NCI-H748 treated with DMSO at 0.1 percent for 48 hours (cell line): Measurements from ENCODE around the gene PLA2G12A.
A peak's percentile ranks its signal among the peaks of the same experiment; 100 is the strongest.
"Not testable (repeated sequence)": the region's sequence is repeated elsewhere in the genome, so short reads cannot be mapped to it uniquely, and the experiment has no call there.

Experiments used
- DNase-seq: peaks from one replicate; lab custom pipeline; 2025; lab: John Stamatoyannopoulos, UW

PLA2G12A gene

DNA sequence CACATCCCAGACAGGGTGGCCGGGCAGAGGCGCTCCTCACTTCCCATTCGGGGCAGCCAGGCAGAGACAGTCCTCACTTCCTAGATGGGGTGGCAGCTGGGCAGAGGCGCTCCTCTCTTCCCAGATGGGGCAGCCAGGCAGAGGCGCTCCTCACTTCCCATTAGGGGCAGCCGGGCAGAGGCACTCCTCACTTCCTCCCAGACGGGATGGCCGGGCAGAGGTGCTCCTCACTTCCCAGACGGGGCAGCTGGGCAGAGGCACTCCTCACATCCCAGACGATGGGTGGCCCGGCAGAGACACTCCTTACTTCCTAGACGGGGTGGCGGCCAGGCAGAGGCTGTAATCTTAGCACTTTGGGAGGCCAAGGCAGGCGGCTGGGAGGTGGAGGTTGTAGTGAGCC is 50.9 kb downstream of the PLA2G12A start:
- not testable (repeated sequence) for DNase-seq

GRCh38 chr4:109678472-109678871 is 51.4 kb downstream of the PLA2G12A start:
- DNase-seq = not testable (repeated sequence)

DNA sequence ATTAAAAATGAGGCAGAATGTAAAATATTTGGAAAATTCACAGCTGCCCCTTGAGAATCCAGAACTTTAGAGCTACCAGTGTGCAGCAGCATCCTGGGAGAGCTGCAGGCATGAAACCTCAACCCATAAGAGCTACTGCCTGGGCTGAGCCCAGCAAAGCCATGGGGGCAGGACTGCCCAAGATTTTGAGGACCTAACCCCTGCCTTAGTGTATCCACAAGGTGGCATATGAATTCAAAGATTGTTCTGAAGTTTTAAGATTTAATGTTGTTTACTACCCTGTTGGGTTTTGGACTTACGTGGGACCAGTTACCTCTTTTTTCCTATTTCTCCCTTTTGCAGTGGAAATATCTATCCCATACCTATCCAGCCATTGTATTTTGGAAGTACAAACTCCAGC is 53.0 kb downstream of the PLA2G12A start:
- no peak for DNase-seq

DNA sequence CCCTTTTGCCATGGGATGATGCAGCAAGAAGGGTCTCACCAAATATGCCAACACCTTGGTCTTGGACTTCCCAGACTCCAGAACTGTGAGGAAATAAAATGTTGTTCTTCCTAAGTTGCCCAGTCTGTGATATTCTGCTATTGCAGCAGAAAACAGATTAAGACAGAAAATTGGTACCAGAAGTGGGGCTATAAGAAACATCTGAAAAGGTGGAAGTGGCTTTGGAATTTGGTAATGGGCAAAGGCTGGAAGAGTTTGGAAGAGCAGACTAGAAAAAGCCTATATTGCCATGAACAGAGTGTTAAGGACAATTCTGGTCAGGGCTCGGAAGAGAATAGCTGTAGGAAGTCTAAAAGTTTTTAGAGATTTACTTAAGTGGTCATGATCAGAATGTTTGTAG is 54.0 kb downstream of the PLA2G12A start:
- no peak for DNase-seq

GRCh38 chr4:109675181-109675580 is 54.7 kb downstream of the PLA2G12A start:
- no peak for DNase-seq

GRCh38 chr4:109673303-109673702 is 56.6 kb downstream of the PLA2G12A start:
- no peak for DNase-seq

- no peak for DNase-seq
Observed at GRCh38 chr4:109672169-109672930, 57.5 kb downstream of the PLA2G12A start.

- no peak for DNase-seq
Observed at GRCh38 chr4:109671350-109671749, 58.5 kb downstream of the PLA2G12A start.

DNA sequence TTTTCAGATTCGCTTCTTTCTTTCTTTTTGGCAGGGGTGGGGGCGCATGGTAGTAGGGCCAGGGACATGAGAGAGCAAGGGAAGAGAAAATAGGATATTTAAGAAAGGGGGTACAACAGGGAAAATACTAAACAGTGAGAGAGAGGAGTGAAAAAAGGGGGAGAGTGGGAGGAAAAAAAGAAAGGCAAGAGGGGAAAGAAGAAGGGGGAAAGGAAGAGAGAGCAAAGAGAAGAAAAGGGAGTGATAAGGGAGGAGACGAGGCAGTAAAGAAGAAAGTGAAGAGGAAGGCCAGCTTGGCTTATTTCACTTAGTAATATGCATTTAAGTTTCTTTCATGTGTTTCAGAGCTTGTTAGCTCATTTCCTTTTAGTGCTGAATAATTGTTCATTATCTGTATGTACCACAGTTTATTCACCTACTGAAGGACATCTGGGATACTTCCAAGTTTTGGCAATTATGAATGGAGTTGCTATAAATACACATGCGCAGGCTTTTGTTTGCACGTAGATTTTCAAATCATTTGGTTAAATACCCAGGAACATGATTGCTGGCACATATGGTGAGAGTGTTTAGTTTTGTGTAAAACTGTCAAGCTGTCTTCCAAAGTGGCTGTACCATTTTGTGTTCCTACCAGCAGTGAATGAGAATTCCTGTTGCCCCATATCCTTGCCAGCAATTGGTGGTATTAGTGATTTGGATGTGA is 63.9 kb downstream of the PLA2G12A start:
- peak; percentile 39 for DNase-seq

DNA sequence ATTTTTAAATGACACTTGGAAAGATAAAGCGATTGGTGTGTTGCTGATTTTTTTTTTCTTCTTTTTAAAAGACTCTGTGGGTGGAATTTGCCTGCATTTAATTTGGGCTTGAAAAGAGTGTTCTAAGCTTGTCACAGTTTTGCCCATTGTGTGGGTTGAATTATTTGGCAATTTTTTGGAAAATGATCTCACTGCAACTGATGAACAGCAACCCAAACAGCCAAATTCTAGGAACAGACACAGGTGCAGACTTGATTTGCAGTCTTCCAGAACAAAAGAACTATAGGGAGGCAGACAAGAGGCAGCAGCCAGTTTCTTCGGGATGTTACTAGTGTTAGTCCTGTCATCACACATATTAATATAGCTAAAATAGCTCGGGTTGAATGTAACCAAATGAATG is 67.1 kb downstream of the PLA2G12A start:
- no peak for DNase-seq

GRCh38 chr4:109662116-109662515 is 67.8 kb downstream of the PLA2G12A start:
- DNase-seq = no peak
